Erythroblast (primary cell): ENCODE data around the gene DUS4L.
"Not testable (repeated sequence)": the region's sequence is repeated elsewhere in the genome, so short reads cannot be mapped to it uniquely, and the experiment has no call there.

ENCODE experiments used
- DNase-seq, 2 experiments: peaks; one replicate each; lab custom pipeline; 2025; lab: John Stamatoyannopoulos, UW
- GATA1 ChIP-seq: IDR thresholded peaks from 2 replicates; pipeline ENCODE4 v1.6.1; 2011; ENCODE audit warnings: low read depth, mild to moderate bottlenecking, control low read depth, low read length, moderate library complexity
- POLR2A ChIP-seq: IDR thresholded peaks from 2 replicates; pipeline ENCODE4 v1.6.1; 2011; ENCODE audit warnings: mild to moderate bottlenecking, low read length

DUS4L gene

GRCh38 chr7:107563775-107564552 lies at the start of gene DUS4L, which contains the start of gene COG5:
Gene DUS4L (plus strand): TSS chr7:107563971. CDS start chr7:107567071, 3,100 bp downstream.
Gene COG5 (minus strand): TSS chr7:107563920. CDS start chr7:107563896, 24 bp downstream.
- TF ChIP-seq POLR2A, result peak; percentile 83
- no peak for TF ChIP-seq GATA1

GRCh38 chr7:107526672-107527071 lies 37.1 kb upstream of the DUS4L start:
- no peak for TF ChIP-seq POLR2A
- TF ChIP-seq GATA1, result no peak
- no peak for DNase-seq

More at GRCh38 chr7:107563775-107564552, at the start of gene DUS4L, which contains the start of gene COG5:
- peak; percentile 89 to 95 for DNase-seq

- no peak for DNase-seq
- no peak for TF ChIP-seq POLR2A
- TF ChIP-seq GATA1, result no peak
These were observed 36.6 kb upstream of the DUS4L start for GRCh38 chr7:107527196-107527595.

GRCh38 chr7:107528461-107528860 lies 35.3 kb upstream of the DUS4L start:
- TF ChIP-seq GATA1 (no peak), POLR2A (no peak)
- DNase-seq, result no peak

GRCh38 chr7:107530751-107531150 lies 33.0 kb upstream of the DUS4L start:
- TF ChIP-seq POLR2A, result no peak
- TF ChIP-seq GATA1, result no peak
- DNase-seq, result no peak

GRCh38 chr7:107534139-107534538 lies 29.6 kb upstream of the DUS4L start:
- no peak for DNase-seq
- no peak for TF ChIP-seq POLR2A
- TF ChIP-seq GATA1, result no peak

- not testable (repeated sequence) for DNase-seq
These were observed 26.5 kb upstream of the DUS4L start for GRCh38 chr7:107537228-107537627.

GRCh38 chr7:107538001-107538400 lies 25.8 kb upstream of the DUS4L start:
- TF ChIP-seq GATA1 (no peak), POLR2A (no peak)
- no peak for DNase-seq

- no peak for TF ChIP-seq POLR2A
- no peak for TF ChIP-seq GATA1
- DNase-seq, result no peak
These were observed 20.3 kb upstream of the DUS4L start for GRCh38 chr7:107543338-107543993.

GRCh38 chr7:107544848-107545591 lies 18.8 kb upstream of the DUS4L start:
- TF ChIP-seq GATA1, result no peak
- no peak for TF ChIP-seq POLR2A
- no peak for DNase-seq

GRCh38 chr7:107551936-107552335 lies 11.8 kb upstream of the DUS4L start:
- no peak for TF ChIP-seq GATA1
- no peak for TF ChIP-seq POLR2A
- no peak for DNase-seq

- TF ChIP-seq POLR2A (no peak), GATA1 (no peak)
- DNase-seq, result no peak
These were observed 7.9 kb upstream of the DUS4L start for GRCh38 chr7:107555893-107556292.

- no peak for TF ChIP-seq GATA1
- no peak for TF ChIP-seq POLR2A
- peak in 1 of 2 experiments; percentile 29 for DNase-seq
These were observed 3.9 kb upstream of the DUS4L start for GRCh38 chr7:107559864-107560263.
